ENCODE data around the gene MKI67.
A peak's percentile ranks its signal among the peaks of the same experiment; 100 is the strongest.

MKI67 gene

GRCh38 chr10:128086003-128086863 lies 40.0 kb downstream of the MKI67 start:
- no peak for DNase-seq (ENCODE audit: low read depth in 1 of 2, low spot score in 1 of 2)

- no peak for DNase-seq (ENCODE audit: low read depth in 1 of 2, low spot score in 1 of 2)
Measured at GRCh38 chr10:128084991-128085390, 41.2 kb downstream of the MKI67 start.

GRCh38 chr10:128084364-128084763 lies 41.9 kb downstream of the MKI67 start:
- DNase-seq (ENCODE audit: low read depth in 1 of 2, low spot score in 1 of 2) = no peak

- no peak for DNase-seq (ENCODE audit: low read depth in 1 of 2, low spot score in 1 of 2)
Measured at GRCh38 chr10:128083191-128083895, 42.9 kb downstream of the MKI67 start.

- no peak for DNase-seq (ENCODE audit: low read depth in 1 of 2, low spot score in 1 of 2)
Measured at GRCh38 chr10:128081720-128082119, 44.5 kb downstream of the MKI67 start.

- no peak for DNase-seq (ENCODE audit: low read depth in 1 of 2, low spot score in 1 of 2)
Measured at GRCh38 chr10:128081222-128081621, 45.0 kb downstream of the MKI67 start.

GRCh38 chr10:128080641-128081040 lies 45.6 kb downstream of the MKI67 start:
- DNase-seq (ENCODE audit: low read depth in 1 of 2, low spot score in 1 of 2) = no peak

- DNase-seq (ENCODE audit: low read depth in 1 of 2, low spot score in 1 of 2) = no peak
Measured at GRCh38 chr10:128080231-128080630, 46.0 kb downstream of the MKI67 start.

- DNase-seq (ENCODE audit: low read depth in 1 of 2, low spot score in 1 of 2) = peak in 1 of 2 donors; percentile 41
Measured at GRCh38 chr10:128078136-128078969, 47.9 kb downstream of the MKI67 start.

- DNase-seq (ENCODE audit: low read depth in 1 of 2, low spot score in 1 of 2) = no peak
Measured at GRCh38 chr10:128077155-128077875, 48.9 kb downstream of the MKI67 start.

GRCh38 chr10:128074589-128074988 lies 51.6 kb downstream of the MKI67 start:
- DNase-seq (ENCODE audit: low read depth in 1 of 2, low spot score in 1 of 2) = no peak

- no peak for DNase-seq (ENCODE audit: low read depth in 1 of 2, low spot score in 1 of 2)
Measured at GRCh38 chr10:128073890-128074289, 52.3 kb downstream of the MKI67 start.

- DNase-seq (ENCODE audit: low read depth in 1 of 2, low spot score in 1 of 2) = no peak
Measured at GRCh38 chr10:128072941-128073645, 53.1 kb downstream of the MKI67 start.

- DNase-seq (ENCODE audit: low read depth in 1 of 2, low spot score in 1 of 2) = no peak
Measured at GRCh38 chr10:128072046-128072445, 54.2 kb downstream of the MKI67 start.

GRCh38 chr10:128071417-128071782 lies 54.8 kb downstream of the MKI67 start:
- DNase-seq (ENCODE audit: low read depth in 1 of 2, low spot score in 1 of 2) = no peak

- DNase-seq (ENCODE audit: low read depth in 1 of 2, low spot score in 1 of 2) = no peak
Measured at GRCh38 chr10:128070721-128071416, 55.4 kb downstream of the MKI67 start.

- DNase-seq (ENCODE audit: low read depth in 1 of 2, low spot score in 1 of 2) = no peak
Measured at GRCh38 chr10:128070161-128070560, 56.1 kb downstream of the MKI67 start.

GRCh38 chr10:128069351-128070051 lies 56.7 kb downstream of the MKI67 start:
- DNase-seq (ENCODE audit: low read depth in 1 of 2, low spot score in 1 of 2) = peak; percentile 65 to 73
